GM21528 (cell line): Measurements from ENCODE around the gene MAPRE3.

Source experiments
- ATAC-seq: cut with Tn5 transposase; IDR thresholded peaks from one replicate; pipeline ENCODE4 v1.9.1; 2021; ENCODE audit warnings: mild to moderate bottlenecking, moderate library complexity; ENCODE audit not compliant: unreplicated experiment, low FRiP score

Gene MAPRE3

DNA sequence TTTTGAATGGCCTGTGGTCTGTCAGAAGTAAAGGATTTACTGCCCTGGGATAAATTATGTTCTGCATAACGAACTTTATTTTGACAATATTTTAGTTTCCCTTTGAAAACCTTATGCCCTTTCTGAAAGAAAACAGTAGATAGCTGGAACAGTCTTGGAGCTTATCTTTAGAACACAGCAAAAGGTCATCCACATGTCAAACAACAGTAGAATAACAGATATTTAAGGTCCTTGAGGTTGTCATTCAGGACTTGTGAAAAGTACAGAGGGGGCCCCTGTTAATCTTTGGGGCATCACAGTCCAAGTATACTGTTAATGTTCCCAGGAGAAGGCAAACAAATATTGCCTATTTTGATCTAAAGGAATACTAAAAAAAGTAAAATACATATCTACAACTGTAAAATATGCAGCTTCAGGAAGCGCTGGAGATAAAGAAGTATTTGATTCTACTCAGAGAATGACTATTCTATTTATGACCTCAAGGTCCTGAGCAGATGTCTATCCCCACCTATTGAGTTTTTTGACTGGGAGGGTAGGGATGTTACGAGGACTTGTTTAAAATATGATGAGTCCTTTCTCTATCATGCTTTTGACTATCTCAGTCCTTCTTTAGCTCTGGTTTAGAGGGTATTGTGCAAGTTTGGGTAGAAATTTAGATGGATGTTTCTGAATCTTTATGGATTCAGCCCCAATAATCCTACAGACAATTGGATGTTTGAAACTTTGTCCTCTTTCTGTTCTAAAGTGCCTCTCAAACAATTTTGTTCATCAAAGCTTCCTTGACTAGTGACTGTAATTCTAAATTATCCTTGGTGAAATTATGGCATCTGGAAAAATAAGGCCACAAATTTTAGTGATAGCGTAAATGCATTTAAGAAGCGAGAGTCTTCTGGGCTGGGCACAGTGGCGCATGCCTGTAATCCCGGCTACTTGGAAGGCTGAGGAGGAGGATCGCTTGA is 37.3 kb downstream of the MAPRE3 start:
- no peak for ATAC-seq

DNA sequence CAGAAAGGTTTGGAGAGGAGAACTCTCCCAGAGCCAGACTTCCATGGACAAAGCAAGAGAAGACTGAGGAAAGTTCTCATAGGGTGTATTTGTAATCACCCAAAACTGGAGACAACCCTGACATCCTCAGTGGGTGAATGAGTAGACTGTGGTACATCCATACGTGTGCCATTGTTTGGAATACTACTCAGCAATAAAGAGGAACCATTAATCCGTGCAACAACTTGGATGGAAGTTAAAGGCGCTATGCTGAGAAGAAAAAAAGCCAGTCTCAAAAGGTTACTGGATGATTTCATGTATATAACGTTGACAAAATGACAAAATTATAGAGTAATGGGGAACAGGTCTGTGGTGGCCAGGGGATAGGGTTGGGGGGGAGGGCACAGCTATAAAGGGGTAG is 38.2 kb downstream of the MAPRE3 start:
- no peak for ATAC-seq

DNA sequence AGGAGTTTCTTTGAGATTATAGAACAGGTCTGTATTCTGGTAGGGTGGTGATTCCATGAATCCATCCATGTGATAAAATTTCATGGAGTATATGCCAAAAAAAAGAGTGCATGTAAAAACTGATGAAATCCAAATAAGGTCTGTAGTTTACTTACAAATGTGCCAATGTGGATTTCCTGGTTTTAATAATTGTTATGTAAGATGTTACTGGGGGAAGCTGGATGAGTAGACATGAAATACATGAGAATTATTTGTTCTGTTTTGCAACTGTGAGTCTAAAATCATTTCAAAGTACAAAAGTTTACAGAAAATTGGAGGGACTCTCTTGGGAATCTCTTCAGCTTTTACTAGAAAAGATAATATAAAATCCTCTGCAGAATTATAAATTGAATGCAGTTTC is 38.6 kb downstream of the MAPRE3 start:
- no peak for ATAC-seq

DNA sequence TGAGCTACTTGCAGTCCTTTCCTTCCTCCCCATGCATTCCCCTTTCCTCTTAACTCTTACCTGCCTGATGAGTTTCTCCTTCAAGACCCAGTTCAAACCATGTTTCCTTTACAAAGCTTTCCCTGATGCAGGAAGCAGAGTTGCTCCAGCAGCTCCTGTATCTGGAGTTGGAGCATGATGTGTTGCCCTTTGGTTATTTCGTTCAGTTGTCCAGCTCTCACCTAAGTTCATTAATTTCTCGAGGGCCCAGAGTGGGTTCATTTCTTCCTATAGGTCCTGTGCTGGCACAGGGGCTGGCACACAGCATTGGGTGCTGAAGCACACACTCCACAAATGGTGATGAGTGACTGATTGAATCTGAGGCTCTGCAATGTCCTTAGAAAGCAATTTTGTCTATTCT is 39.3 kb downstream of the MAPRE3 start:
- no peak for ATAC-seq

DNA sequence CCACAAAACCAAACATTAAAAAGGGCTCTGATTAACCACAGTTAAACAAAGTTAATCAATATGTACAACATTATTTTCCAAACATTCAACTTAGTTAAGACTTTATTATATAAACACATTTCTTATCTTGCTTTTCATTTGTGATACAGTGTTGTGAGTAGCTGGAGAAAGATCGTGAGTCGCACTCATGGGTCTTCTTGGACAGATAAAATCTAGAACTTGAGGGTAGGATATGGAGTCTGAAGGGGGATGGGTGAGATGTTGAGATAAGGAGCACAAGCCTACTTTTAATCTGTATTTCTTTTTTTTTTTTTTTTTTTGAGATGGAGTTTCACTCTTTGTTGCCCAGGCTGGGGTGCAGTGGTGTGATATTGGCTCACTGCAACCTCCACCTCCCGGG is 39.7 kb downstream of the MAPRE3 start:
- no peak for ATAC-seq

DNA sequence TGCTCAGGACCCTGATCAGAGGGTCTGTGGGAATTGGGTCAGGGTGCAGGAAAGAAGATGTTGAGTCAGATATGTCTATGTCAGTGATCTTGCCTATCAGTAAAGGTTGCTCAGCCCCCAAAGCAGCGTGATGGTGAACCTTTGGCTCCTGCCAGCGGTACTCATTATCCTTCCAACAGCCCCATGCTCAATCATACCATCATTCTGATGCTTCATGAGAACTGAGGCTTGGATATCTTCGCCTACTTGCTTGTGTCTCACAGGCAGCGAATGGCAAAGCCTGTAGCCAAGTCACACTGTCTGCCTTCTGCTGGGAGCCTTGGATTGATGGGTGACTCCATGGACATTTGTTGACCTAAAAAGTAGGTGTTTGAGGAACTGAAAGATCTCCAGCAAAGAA is 43.3 kb downstream of the MAPRE3 start:
- ATAC-seq, result no peak

DNA sequence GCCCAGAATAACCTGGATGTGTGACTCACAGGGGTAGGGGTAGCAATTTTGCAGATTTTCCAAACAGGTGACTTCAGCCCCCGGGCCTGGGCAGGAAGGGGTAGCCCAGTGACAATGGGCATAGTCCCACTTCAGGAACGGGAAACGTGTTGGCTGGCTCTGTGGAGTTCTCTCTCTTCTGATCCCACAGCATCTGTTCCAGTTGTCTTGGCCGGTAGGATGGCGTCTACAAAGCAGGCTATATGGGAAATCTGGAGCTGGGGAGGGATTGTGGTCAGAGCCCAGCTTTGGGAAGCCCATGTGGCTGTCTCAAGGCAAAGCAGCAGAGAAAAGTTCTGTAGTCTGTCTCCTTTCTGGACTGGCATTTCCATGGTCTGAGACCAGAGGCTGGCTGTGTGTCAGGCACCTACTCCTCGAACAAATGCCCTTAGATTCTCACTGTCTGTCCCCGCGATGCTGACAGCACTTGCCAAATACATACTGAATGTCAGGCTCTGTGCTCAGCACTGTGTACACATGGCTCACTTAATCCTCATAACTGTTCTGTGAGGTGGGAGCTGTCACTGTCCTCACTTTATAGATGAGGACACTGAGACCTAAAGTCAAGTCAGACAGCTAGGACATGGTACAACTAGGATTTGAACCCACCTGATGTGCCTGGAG is 44.5 kb downstream of the MAPRE3 start:
- no peak for ATAC-seq

DNA sequence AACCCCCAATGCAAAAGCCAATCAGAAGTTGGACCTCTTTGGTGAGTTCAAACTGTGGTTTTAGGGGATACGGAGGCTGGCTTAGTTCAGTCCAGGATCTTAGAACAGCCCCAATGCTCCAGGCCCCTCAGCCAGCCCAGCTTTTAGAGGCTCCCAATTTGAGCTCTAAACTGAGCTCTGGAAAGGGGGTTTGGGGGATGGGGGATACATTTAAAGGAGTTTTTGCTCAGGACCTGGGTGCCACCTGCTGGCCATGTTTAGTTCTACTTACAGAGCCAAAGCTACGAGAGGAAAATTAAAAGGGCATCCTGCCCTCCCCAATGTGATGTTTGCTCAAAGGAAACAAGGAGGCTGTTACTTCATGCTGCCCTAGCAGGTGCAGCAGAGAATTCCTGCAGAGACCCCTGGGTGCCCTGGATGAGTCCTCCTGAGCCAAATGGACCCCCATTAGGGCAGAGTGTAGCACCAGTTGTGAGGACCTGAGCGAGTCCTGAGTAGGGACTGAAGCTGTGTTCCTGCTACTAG is 46.4 kb downstream of the MAPRE3 start:
- ATAC-seq, result no peak

DNA sequence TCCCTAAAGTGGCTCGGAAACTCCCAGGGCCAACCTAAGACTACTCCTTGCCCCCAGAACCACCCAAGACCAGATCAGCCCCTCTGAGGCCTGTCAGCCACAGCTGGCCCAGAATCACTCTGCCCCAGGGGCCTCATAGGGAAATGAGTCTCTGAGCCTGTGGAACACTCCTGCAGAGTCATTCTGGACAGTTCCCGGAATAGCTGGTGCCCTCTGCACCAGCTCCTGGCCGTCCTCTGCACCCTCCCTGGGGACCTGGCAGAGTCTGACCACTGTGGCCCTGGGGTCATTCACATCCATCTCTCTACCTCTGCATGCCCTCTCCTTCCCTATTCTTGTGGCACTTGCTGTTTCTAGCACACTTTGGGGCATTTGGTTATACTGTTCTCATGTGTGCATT is 47.7 kb downstream of the MAPRE3 start:
- ATAC-seq, result no peak

DNA sequence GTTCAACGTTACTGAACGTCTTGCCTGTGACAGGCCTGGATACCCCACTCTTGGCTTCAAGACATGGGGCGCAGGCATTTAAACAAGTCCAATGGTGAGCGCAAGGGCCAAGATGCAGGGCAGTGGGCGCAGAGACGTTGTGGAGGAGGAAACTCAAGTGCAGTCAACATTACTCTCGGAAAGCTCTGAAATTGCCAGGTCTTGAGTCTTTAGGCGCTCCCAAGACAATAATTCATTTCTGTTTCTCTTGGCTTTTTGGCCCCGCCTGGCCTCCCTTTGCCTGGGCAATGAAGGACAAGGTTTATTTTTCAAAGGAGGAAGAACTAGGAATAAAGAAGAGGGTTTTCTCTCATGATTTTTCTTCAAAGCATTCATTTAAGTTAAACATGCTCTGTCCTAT is 49.0 kb downstream of the MAPRE3 start:
- no peak for ATAC-seq

DNA sequence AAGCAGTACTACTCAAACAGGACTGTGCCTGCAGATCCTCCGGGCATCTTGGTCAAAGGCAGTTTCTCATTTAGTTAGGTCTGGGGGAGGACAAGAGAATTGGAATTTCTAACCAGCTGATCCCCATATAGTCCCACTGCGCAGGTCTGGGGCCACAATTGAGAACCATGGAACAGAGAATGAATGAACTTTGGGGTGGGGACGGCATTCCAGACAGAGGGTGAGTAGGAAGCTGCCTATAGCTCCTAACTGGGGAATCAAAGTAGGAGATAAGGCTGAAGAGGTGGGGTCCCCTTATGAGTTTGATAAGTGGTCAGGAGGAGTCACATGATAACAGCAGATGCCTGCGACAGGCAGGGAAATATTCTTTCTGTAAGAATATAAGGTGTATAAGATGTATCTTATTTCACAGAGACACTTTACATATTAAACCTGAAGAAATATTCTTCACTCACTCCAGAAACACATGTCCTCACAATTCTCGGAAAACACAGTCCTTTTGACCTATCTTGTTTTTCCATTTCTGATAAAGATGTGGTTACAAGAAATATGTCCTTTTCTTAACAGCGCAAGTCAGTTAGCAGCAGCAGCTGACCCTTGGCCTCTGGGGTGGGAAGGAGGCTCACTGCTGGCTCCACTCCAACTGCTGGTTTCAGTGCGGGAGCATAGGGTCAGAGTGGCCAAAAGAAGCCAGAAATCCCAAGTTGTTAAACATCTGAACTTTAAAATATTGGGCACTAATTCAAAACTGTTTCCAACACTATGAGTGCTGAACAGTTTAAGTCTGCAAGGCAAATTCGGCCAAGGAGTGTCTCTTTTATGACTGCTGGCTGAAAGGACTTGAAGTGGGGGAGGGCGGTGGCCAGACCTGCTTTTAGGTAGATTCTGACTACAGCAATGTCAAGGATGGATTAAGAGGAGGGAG is 49.8 kb downstream of the MAPRE3 start:
- no peak for ATAC-seq

DNA sequence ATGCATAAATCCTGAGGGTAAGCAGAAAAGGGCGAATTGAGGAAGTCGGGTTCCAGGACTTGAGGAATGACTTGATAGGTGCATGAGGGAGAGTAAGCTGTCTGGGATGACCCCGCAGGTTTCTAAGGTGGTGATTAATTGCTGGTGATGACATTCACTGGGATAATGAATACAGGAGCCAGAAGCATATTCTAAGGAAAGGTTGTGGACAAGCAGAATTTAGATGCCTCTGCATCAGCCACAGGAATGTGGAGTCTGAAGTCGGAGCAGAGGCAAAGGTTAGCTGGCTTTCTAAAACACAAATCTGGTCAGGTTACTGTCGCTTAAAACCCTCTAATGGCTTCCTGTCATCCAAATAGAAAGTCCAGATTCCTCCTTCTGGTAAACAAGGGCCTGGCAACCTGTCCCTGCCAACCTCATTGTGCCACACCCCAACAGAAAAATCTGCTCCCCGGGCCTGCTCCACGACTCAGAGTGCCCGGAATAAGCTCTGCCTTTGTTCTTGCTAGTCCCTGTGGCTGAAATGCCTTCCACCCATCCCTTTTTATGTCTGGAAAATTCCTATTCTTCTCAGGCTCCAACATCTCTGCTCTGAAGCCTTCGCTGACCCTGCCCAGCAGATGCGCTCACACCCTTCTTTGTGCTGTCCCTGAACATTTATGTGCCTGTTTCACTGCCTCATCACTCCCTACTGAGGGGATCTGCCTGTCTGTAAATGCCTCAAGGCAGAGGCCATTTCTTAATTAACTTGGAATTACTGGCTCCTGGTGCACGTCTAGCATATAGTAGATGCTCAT is 51.0 kb downstream of the MAPRE3 start:
- ATAC-seq, result no peak

DNA sequence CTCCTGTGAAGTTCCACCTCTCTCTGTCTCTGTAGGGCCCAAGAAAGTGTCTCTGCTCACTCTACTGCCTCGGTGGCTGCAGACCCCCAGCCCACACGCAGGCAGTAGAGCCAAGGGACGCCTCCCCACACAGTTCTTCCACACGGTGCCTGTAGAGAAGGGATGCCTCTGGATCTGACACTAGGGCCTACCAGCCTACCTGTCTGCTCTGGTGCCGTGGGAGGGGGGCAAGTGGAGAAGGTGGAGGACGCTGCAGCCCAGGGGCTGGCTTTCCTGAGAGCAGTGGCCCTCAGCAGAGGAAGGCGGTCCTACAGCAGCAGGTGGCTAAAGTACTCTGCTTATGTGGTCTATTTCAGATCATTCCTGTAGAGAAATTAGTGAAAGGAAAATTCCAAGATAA is 53.3 kb downstream of the MAPRE3 start:
- no peak for ATAC-seq

DNA sequence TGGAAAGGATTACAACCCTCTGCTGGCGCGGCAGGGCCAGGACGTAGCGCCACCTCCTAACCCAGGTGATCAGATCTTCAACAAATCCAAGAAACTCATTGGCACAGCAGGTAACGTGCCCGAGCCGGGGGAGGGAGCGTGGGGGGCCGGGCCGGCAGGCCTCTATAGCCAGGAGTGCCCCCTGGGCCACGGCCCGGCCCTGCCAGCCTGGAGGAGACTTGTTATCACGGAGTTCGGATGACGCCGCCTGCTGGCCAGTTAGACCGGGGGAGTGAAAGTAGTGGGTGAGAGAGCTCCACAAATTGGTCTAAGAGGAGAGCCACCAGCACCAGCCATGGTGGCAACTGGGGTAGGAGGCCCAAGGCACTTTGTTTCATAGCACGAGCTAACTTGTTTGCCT is 53.8 kb downstream of the MAPRE3 start:
- no peak for ATAC-seq

DNA sequence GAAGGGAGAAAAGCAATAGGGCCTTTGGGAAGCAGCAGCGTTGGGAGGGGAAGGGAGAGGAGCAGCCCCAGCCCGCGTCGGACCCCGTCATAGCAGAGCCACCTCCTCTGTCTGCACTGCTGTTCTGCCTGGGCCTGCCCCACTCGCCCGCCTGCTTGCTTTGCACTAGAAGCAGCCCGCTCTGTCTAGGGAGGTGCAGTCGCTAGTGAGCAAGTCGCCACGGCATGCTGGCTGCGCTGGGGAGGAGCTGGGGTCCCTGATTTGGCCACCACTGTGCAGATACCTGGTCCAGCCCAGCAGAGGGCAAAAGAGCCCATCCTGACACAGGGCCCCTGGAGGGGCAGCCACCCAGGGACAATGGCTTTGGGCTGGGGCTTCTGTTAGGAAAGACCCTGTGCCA is 54.4 kb downstream of the MAPRE3 start:
- ATAC-seq, result no peak

DNA sequence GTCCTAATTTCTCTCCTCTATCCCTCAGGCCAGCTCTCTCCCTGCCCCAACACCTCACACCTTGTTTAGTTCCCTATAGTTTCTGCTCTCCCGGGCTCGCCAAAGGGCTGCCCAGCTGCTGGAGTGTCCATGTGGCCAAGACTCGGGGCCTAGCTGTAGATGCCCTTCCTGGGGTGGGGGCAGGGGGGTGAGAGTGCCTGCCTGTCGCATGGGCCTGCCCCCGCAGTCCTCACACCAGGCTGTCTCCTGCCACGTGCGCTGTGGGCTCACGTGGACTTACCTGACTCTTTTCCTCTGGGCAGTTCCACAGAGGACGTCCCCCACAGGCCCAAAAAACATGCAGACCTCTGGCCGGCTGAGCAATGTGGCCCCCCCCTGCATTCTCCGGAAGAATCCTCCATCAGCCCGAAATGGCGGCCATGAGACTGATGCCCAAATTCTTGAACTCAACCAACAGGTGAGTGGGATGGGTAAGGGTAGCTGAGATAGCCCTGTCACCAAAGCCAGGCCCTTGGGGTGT is 54.9 kb downstream of the MAPRE3 start:
- no peak for ATAC-seq

DNA sequence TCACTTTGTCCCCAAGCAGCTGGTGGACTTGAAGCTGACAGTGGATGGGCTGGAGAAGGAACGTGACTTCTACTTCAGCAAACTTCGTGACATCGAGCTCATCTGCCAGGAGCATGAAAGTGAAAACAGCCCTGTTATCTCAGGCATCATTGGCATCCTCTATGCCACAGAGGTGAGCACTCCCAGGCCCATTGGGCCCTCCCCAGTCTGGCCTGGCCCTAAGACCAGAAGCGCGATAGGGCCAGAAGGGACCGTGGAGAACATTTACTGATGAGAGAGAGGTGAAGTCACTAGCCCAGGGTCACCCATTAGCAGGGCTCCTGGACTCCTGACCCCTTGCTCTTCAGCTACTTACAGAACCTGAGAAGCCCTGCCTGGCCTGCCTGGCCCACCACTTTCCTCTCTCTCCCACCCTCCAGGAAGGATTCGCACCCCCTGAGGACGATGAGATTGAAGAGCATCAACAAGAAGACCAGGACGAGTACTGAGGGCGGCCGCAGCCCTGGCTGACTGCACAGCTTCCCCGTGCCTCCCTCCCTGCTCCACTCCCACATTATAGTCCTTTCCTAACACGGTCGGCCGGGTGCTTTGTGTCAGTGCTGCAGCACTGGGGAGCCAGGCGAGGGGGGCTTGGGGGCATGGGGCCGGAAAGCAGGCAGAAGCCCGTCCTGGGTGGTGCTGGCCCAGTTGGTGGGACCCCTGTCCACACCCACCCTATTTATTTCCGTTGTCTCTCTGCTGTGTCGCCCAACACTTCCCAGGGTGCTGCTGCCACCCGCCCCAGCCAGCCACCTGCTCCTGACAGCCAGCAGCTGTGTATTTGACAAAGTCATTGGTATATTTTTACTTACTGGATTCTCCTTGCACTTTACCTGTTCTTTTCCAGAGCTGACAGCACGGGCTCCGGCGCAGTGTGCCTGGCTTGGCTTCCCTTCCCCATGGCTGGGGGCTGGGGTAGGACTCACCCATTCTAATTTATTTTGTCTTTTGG is 55.7 kb downstream of the MAPRE3 start:
- no peak for ATAC-seq

DNA sequence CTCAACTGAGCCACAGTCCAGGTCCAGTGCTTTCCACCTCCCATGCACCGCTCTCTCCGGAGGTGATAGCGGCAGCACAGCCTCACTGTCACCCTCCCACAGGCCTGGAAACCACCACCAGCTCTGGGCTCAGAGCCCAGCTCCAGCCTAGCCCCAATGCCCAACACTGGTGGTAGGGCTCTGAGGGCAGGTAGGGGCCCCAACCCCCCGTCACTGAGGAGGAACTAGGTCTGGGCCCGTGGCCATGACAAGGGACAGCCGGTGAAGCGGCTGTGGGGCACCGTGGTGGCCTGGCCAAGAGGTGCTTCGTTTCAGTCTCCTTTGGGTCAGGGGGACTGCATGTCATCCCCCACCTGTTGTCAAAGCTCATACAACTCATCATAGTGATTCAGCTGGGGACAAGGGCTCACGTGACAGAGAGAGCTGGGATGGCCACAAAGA is 56.8 kb downstream of the MAPRE3 start:
- ATAC-seq, result no peak
